ENCODE measurements around the gene RAP1A. TPM values are rescaled to one million over a fixed set of nuclear protein-coding genes. Genes with fewer than 3 reads are reported as not detected.

Gene RAP1A
- total and polyA plus RNA-seq, 4 donors: 14.2 to 31.4 (median 25.8) TPM

- TF ChIP-seq HNF4A (conservative IDR thresholded peaks at IDR 0.05) (no peak), TAF1 (conservative IDR thresholded peaks at IDR 0.05) (no peak), NR2F2 (IDR thresholded peaks at IDR 0.05) (no peak)
These were observed 14.2 kb downstream of the RAP1A start (continued) for GRCh38 chr1:111633736-111634247.

GRCh38 chr1:111635324-111636009 lies 15.9 kb downstream of the RAP1A start:
- no peak overlapping the region for H3K9ac ChIP-seq (ENCODE audit: low read depth in 1 of 2, low read length in 2 of 2)
- H3K27me3 ChIP-seq (ENCODE audit: control insufficient read depth in 4 of 4, insufficient read depth in 4 of 4, low read length in 3 of 4): no peaks in the 10 kb centered on the region
- TF ChIP-seq NR2F2 (IDR thresholded peaks at IDR 0.05): peak; percentile 17
- TF ChIP-seq ATF3 (IDR thresholded peaks at IDR 0.05): no peak
- H3K27ac ChIP-seq (ENCODE audit: low read depth in 1 of 2, low read length in 2 of 2): no peak overlapping the region
- no peaks in the 10 kb centered on the region for H3K36me3 ChIP-seq (ENCODE audit: control insufficient read depth in 4 of 4, insufficient read depth in 3 of 4, low read depth in 1 of 4, low read length in 3 of 4)
- peaks cover 0 to 26% (median 14%) of the 10 kb centered on the region in 4 donors for H3K4me1 ChIP-seq (ENCODE audit: control insufficient read depth in 4 of 4, insufficient read depth in 4 of 4, low read length in 3 of 4)
- no peaks in the 10 kb centered on the region for H3K9me3 ChIP-seq (ENCODE audit: control insufficient read depth in 4 of 4, low read length in 3 of 4)
- WGBS: 87% methylated on average over 2 of the region's 2 CpGs
- no peak overlapping the region for H3K4me3 ChIP-seq (ENCODE audit: low read depth in 1 of 3, low read length in 3 of 3)
- DNase-seq (ENCODE audit: low spot score): no peak

GRCh38 chr1:111638320-111638719 lies 18.7 kb downstream of the RAP1A start:
- Histone ChIP-seq H3K9me3 (ENCODE audit: control insufficient read depth in 4 of 4, low read length in 3 of 4) (no peaks in the 10 kb centered on the region), H3K4me1 (ENCODE audit: control insufficient read depth in 4 of 4, insufficient read depth in 4 of 4, low read length in 3 of 4) (peaks cover 9 to 27% (median 14%) of the 10 kb centered on the region in 4 donors), H3K27ac (ENCODE audit: low read depth in 1 of 2, low read length in 2 of 2) (no peak overlapping the region), H3K9ac (ENCODE audit: low read depth in 1 of 2, low read length in 2 of 2) (no peak overlapping the region), H3K36me3 (ENCODE audit: control insufficient read depth in 4 of 4, insufficient read depth in 3 of 4, low read depth in 1 of 4, low read length in 3 of 4) (peaks cover 0 to 3% (median 0%) of the 10 kb centered on the region in 4 donors), H3K27me3 (ENCODE audit: control insufficient read depth in 4 of 4, insufficient read depth in 4 of 4, low read length in 3 of 4) (no peaks in the 10 kb centered on the region), H3K4me3 (ENCODE audit: low read depth in 1 of 3, low read length in 3 of 3) (no peak overlapping the region)
- no peak for DNase-seq (ENCODE audit: low spot score)
- TF ChIP-seq YY1 (IDR thresholded peaks at IDR 0.05) (no peak), GABPA (IDR thresholded peaks at IDR 0.05 in 1 of 2, conservative IDR thresholded peaks at IDR 0.05 in 1 of 2) (no peak), JUND (IDR thresholded peaks at IDR 0.05) (no peak), EGR1 (IDR thresholded peaks at IDR 0.05; ENCODE audit: low read depth in 2 of 2) (no peak), RXRA (IDR thresholded peaks at IDR 0.05) (no peak), NR2F2 (IDR thresholded peaks at IDR 0.05) (no peak), TAF1 (conservative IDR thresholded peaks at IDR 0.05) (no peak), HNF4A (conservative IDR thresholded peaks at IDR 0.05) (no peak), HNF4G (IDR thresholded peaks at IDR 0.05) (no peak), CTCF (IDR thresholded peaks at IDR 0.05; ENCODE audit: low read depth, low read length, missing input control) (no peak), MAX (IDR thresholded peaks at IDR 0.05) (no peak)
- WGBS: 59% methylated on average over 4 of the region's 4 CpGs

- Histone ChIP-seq H3K9me3 (ENCODE audit: control insufficient read depth in 4 of 4, low read length in 3 of 4) (no peaks in the 10 kb centered on the region), H3K27me3 (ENCODE audit: control insufficient read depth in 4 of 4, insufficient read depth in 4 of 4, low read length in 3 of 4) (no peaks in the 10 kb centered on the region), H3K4me1 (ENCODE audit: control insufficient read depth in 4 of 4, insufficient read depth in 4 of 4, low read length in 3 of 4) (peaks cover 9 to 27% (median 14%) of the 10 kb centered on the region in 4 donors), H3K9ac (ENCODE audit: low read depth in 1 of 2, low read length in 2 of 2) (no peak overlapping the region), H3K4me3 (ENCODE audit: low read depth in 1 of 3, low read length in 3 of 3) (no peak overlapping the region), H3K27ac (ENCODE audit: low read depth in 1 of 2, low read length in 2 of 2) (no peak overlapping the region), H3K36me3 (ENCODE audit: control insufficient read depth in 4 of 4, insufficient read depth in 3 of 4, low read depth in 1 of 4, low read length in 3 of 4) (peaks cover 0 to 3% (median 0%) of the 10 kb centered on the region in 4 donors)
- DNase-seq (ENCODE audit: low spot score): no peak
- WGBS: 50% methylated on average over 3 of the region's 3 CpGs
- TF ChIP-seq FOXA1 (IDR thresholded peaks at IDR 0.05) (no peak), TAF1 (conservative IDR thresholded peaks at IDR 0.05) (no peak), RAD21 (IDR thresholded peaks at IDR 0.05) (no peak), MAX (IDR thresholded peaks at IDR 0.05) (no peak), HNF4A (conservative IDR thresholded peaks at IDR 0.05) (peak; percentile 36 to 49), JUND (IDR thresholded peaks at IDR 0.05) (peak; percentile 15 to 18), ZBTB33 (IDR thresholded peaks at IDR 0.05) (no peak), EGR1 (IDR thresholded peaks at IDR 0.05; ENCODE audit: low read depth in 2 of 2) (no peak), RXRA (IDR thresholded peaks at IDR 0.05) (peak in 1 of 2 donors; percentile 21), NR2F2 (IDR thresholded peaks at IDR 0.05) (no peak), YY1 (IDR thresholded peaks at IDR 0.05) (no peak)
These were observed 20.1 kb downstream of the RAP1A start for GRCh38 chr1:111639602-111640198.

All from liver (tissue), 9 donors.